ENCODE results near the gene DSCAML1.

The DSCAML1 gene

DNA sequence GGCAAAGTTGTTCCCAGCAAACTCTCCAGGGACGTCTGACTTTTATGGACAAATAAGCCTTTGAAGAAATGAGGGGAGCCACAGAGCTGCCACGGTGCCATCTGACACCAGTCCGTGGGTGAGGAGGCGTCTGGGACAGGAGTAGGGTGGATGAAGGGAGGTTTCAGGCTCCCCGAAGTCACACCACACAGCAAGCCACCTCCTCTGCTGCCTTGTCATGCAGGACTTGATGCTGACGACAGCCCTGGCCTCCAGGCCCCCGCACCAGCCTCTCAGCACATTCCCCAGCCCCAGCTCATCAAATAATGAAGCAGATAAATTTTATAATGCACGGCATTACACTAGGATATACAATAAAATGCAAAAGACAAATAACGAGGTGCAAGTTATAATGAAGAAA, 312.9 kb downstream of the DSCAML1 start:
- no peak for DNase-seq (ENCODE audit: low read depth)
- H3K4me3 ChIP-seq (ENCODE audit: low read depth, low read length), result no peak overlapping the region
- TF ChIP-seq, protein P1, sequence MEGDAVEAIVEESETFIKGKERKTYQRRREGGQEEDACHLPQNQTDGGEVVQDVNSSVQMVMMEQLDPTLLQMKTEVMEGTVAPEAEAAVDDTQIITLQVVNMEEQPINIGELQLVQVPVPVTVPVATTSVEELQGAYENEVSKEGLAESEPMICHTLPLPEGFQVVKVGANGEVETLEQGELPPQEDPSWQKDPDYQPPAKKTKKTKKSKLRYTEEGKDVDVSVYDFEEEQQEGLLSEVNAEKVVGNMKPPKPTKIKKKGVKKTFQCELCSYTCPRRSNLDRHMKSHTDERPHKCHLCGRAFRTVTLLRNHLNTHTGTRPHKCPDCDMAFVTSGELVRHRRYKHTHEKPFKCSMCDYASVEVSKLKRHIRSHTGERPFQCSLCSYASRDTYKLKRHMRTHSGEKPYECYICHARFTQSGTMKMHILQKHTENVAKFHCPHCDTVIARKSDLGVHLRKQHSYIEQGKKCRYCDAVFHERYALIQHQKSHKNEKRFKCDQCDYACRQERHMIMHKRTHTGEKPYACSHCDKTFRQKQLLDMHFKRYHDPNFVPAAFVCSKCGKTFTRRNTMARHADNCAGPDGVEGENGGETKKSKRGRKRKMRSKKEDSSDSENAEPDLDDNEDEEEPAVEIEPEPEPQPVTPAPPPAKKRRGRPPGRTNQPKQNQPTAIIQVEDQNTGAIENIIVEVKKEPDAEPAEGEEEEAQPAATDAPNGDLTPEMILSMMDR (IDR thresholded peaks at IDR 0.05; ENCODE audit: control insufficient read depth, extremely low read depth, insufficient read depth), result no peak

DNA sequence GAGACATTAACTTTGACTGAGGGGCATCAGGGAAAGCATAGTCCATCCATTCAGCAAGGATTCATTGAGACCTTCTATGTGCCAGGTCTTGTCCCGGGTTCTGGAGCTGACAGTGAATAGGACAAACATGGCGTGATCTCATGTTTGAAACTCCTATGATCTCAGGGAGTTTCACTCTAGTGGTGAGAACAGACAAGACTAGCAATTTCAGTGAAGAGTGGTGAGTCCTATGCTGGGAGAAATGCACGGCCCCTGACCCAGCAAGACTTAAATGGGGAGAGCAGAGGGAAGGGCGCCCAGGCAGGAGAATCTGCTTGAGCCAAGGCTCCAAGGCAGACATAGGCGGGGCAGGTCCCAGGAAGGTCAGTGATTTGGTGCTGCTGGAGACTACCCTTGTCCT, 313.6 kb downstream of the DSCAML1 start:
- no peak for DNase-seq (ENCODE audit: low read depth)
- H3K4me3 ChIP-seq (ENCODE audit: low read depth, low read length), result no peak overlapping the region
- TF ChIP-seq, protein P1 (IDR thresholded peaks at IDR 0.05; ENCODE audit: control insufficient read depth, extremely low read depth, insufficient read depth), result no peak

DNA sequence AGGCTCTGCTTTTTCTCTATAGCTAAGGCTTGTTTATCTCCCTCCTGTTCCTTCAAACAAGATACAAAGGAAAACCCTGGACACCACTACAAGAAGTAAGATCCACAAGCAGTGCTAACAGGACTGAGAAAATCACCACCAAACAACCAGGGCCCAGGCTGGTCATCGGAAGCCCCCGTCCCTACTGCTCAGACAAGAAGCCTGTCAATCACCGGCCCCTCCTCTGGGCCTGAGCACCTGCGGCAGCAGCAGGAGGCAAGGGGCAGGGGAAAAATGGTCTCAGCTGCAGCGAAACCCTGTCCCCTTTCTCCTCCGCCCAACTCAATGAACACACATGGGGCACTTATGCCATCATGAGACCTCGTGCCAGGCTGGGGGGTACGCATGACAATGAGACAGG, 314.1 kb downstream of the DSCAML1 start:
- H3K4me3 ChIP-seq (ENCODE audit: low read depth, low read length), result no peak overlapping the region
- TF ChIP-seq, protein P1 (IDR thresholded peaks at IDR 0.05; ENCODE audit: control insufficient read depth, extremely low read depth, insufficient read depth), result no peak
- DNase-seq (ENCODE audit: low read depth), result no peak

DNA sequence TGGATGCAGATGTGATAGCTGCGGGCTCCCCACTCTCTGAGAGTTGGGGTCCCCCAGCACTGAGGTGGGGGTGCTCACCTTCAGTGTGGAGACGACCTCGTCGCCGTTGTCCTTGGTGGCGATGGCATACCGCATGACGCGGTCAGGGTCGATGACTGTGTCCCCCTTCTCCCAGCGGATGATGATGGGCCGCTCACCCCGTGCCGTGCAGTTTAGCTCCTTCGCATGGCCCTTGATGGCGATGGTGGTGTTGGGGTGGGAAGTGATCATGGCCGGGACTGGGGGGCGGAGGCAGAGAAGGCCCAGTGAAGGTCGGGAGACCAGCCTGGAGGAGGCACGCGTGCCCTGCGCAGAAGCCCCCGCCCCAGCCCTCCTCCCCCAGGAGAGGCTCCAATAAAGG, 315.1 kb downstream of the DSCAML1 start:
- no peak overlapping the region for H3K4me3 ChIP-seq (ENCODE audit: low read depth, low read length)
- no peak for DNase-seq (ENCODE audit: low read depth)
- TF ChIP-seq, protein P1 (IDR thresholded peaks at IDR 0.05; ENCODE audit: control insufficient read depth, extremely low read depth, insufficient read depth), result no peak

DNA sequence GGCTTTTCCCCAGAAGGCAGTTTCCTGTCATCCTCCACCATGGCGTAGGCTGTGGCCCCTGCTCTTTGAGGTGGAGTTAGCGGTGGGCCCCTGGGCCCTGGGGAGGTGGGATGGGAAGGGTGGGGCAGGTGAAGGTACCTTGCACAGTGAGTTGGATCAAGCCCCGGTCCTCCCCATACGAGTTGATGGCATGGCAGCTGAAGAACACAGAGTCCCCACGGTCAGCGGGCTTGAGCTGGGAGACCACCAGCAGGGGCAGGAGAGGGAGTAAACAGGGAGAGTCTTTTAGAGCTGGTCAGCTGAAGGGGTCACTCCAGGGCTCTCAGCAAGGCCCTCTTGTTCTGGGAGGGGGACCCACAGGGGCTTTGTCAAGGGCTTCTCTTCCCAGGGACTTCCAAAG, 316.0 kb downstream of the DSCAML1 start:
- TF ChIP-seq, protein P1 (IDR thresholded peaks at IDR 0.05; ENCODE audit: control insufficient read depth, extremely low read depth, insufficient read depth), result no peak
- DNase-seq (ENCODE audit: low read depth), result no peak
- H3K4me3 ChIP-seq (ENCODE audit: low read depth, low read length), result no peak overlapping the region

DNA sequence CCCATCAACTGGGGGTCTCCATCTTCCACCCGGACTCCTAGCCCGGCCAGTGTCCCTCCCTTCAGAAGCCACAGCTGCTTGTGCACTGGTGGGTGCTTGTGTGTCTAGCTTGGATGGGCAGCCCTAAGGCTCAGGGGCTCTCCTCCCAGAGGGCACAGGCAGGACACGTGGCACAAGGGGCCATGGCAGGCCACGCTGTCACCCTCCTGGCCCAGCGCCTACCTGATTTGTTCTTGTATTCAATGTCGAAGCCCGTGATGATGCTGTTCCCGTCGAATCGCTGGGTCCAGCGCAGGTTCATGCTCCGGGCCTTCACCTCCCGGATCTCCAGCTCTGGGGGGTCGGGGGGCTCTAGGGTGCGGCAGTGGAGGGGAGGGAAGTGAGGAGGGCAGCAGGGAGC, 316.8 kb downstream of the DSCAML1 start:
- no peak overlapping the region for H3K4me3 ChIP-seq (ENCODE audit: low read depth, low read length)
- DNase-seq (ENCODE audit: low read depth), result no peak
- TF ChIP-seq, protein P1 (IDR thresholded peaks at IDR 0.05; ENCODE audit: control insufficient read depth, extremely low read depth, insufficient read depth), result no peak

DNA sequence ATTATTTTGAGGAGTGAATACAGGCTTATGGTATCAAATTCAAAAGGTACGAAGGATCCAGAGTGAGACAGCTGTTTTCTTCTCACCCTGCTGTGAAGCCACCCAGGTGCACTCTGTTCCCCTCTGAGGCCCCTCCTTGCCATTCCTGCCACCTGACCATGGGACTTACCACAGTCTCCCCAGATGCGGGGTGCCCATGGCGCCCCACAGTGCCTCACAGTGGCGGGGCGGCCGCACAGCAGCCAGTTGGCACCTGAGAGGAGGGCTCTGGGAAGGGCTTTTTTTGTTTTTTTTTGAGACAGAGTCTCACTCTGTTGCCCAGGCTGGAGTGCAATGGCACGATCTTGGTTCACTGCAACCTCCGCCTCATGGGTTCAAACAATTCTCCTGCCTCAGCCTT, 317.6 kb downstream of the DSCAML1 start:
- DNase-seq (ENCODE audit: low read depth), result no peak
- TF ChIP-seq, protein P1 (IDR thresholded peaks at IDR 0.05; ENCODE audit: control insufficient read depth, extremely low read depth, insufficient read depth), result peak; percentile 37
- no peak overlapping the region for H3K4me3 ChIP-seq (ENCODE audit: low read depth, low read length)
